Right renal cortex interstitium (tissue), 3 donors: ENCODE data around the gene DNAJC6. TPM values are rescaled to one million over a fixed set of nuclear protein-coding genes. Genes with fewer than 3 reads are reported as not detected.

ENCODE experiments used
- DNase-seq, 3 donors: peaks; one replicate each; pipeline ENCODE4 v3.0.0-alpha.2; 2013; ENCODE audit warnings: low read depth in 3 of 3, low spot score in 2 of 3
- polyA plus RNA-seq, 3 donors: library from polyadenylated mRNA; unstranded; fragments of 120-200 nt; gene quantifications; one replicate each; pipeline ENCODE4 v1.2.1, GENCODE V29; 2013; ENCODE audit not compliant: insufficient read length in 3 of 3

The DNAJC6 gene
- 1 to 10 TPM; 5.9 to 7.2 (median 6.8) TPM for polyA plus RNA-seq

GRCh38 chr1:65309304-65310077 is at the start of gene DNAJC6:
Gene DNAJC6, plus strand, starts transcription at chr1:65309543. Its CDS starts 203 bp downstream, at chr1:65309746.
- peak; percentile 68 to 76 (median 70) for DNase-seq

- DNase-seq, result no peak
Observed at GRCh38 chr1:65259816-65260215, 49.5 kb upstream of the DNAJC6 start.

- DNase-seq, result no peak
Observed at GRCh38 chr1:65260851-65261473, 48.4 kb upstream of the DNAJC6 start.

- no peak for DNase-seq
Observed at GRCh38 chr1:65263286-65263685, 46.1 kb upstream of the DNAJC6 start.

- no peak for DNase-seq
Observed at GRCh38 chr1:65264197-65264929, 45.0 kb upstream of the DNAJC6 start.

- no peak for DNase-seq
Observed at GRCh38 chr1:65265296-65265650, 44.1 kb upstream of the DNAJC6 start.

GRCh38 chr1:65265651-65266351 is 43.5 kb upstream of the DNAJC6 start:
- DNase-seq, result no peak

- no peak for DNase-seq
Observed at GRCh38 chr1:65266476-65266875, 42.9 kb upstream of the DNAJC6 start.

- no peak for DNase-seq
Observed at GRCh38 chr1:65267271-65267670, 42.1 kb upstream of the DNAJC6 start.

- DNase-seq, result no peak
Observed at GRCh38 chr1:65267683-65268082, 41.7 kb upstream of the DNAJC6 start.

GRCh38 chr1:65269612-65270011 is 39.7 kb upstream of the DNAJC6 start:
- no peak for DNase-seq

GRCh38 chr1:65276197-65276939 is 33.0 kb upstream of the DNAJC6 start:
- DNase-seq, result no peak

- DNase-seq, result no peak
Observed at GRCh38 chr1:65277605-65278347, 31.6 kb upstream of the DNAJC6 start.

- DNase-seq, result no peak
Observed at GRCh38 chr1:65278376-65279069, 30.8 kb upstream of the DNAJC6 start.

- DNase-seq, result no peak
Observed at GRCh38 chr1:65279070-65279779, 30.1 kb upstream of the DNAJC6 start.

GRCh38 chr1:65281846-65282245 is 27.5 kb upstream of the DNAJC6 start:
- no peak for DNase-seq

GRCh38 chr1:65284229-65284628 is 25.1 kb upstream of the DNAJC6 start:
- DNase-seq, result no peak

GRCh38 chr1:65289449-65289848 is 19.9 kb upstream of the DNAJC6 start:
- no peak for DNase-seq
